ENCODE data around the gene AHI1.

The AHI1 gene

GRCh38 chr6:135481783-135482369, 15.7 kb downstream of the AHI1 start:
- Histone ChIP-seq H3K36me3 (no peaks in the 10 kb centered on the region), H3K9me3 (peaks cover 39% of the 10 kb centered on the region), H3K4me1 (ENCODE audit: control insufficient read depth in 1 of 2, insufficient read depth in 1 of 2, low read depth in 1 of 2, low read length in 1 of 2) (no peaks in the 10 kb centered on the region), H3K27me3 (no peaks in the 10 kb centered on the region), H3K27ac (no peak overlapping the region), H3K4me3 (ENCODE audit: low read depth in 1 of 2, low read length in 1 of 2) (no peak overlapping the region)
- no peak for TF ChIP-seq CTCF (IDR thresholded peaks at IDR 0.05)

- H3K4me3 ChIP-seq (ENCODE audit: low read depth in 1 of 2, low read length in 1 of 2): no peak overlapping the region
- H3K9me3 ChIP-seq: peaks cover 39% of the 10 kb centered on the region
- no peaks in the 10 kb centered on the region for H3K36me3 ChIP-seq
- H3K27ac ChIP-seq: no peak overlapping the region
- no peaks in the 10 kb centered on the region for H3K4me1 ChIP-seq (ENCODE audit: control insufficient read depth in 1 of 2, insufficient read depth in 1 of 2, low read depth in 1 of 2, low read length in 1 of 2)
- TF ChIP-seq CTCF (IDR thresholded peaks at IDR 0.05): no peak
- H3K27me3 ChIP-seq: no peaks in the 10 kb centered on the region
These were observed 17.9 kb downstream of the AHI1 start for GRCh38 chr6:135479601-135480000.

- no peak for TF ChIP-seq CTCF (IDR thresholded peaks at IDR 0.05)
- no peaks in the 10 kb centered on the region for H3K36me3 ChIP-seq
- H3K9me3 ChIP-seq: peaks cover 32% of the 10 kb centered on the region
- H3K27ac ChIP-seq: no peak overlapping the region
- no peaks in the 10 kb centered on the region for H3K27me3 ChIP-seq
- H3K4me1 ChIP-seq (ENCODE audit: control insufficient read depth in 1 of 2, insufficient read depth in 1 of 2, low read depth in 1 of 2, low read length in 1 of 2): no peaks in the 10 kb centered on the region
- no peak overlapping the region for H3K4me3 ChIP-seq (ENCODE audit: low read depth in 1 of 2, low read length in 1 of 2)
These were observed 18.9 kb downstream of the AHI1 start for GRCh38 chr6:135478626-135479025.

GRCh38 chr6:135475292-135475886, 22.2 kb downstream of the AHI1 start:
- H3K4me3 ChIP-seq (ENCODE audit: low read depth in 1 of 2, low read length in 1 of 2): no peak overlapping the region
- peaks cover 9% of the 10 kb centered on the region for H3K9me3 ChIP-seq
- no peaks in the 10 kb centered on the region for H3K4me1 ChIP-seq (ENCODE audit: control insufficient read depth in 1 of 2, insufficient read depth in 1 of 2, low read depth in 1 of 2, low read length in 1 of 2)
- TF ChIP-seq CTCF (IDR thresholded peaks at IDR 0.05): no peak
- no peaks in the 10 kb centered on the region for H3K27me3 ChIP-seq
- no peak overlapping the region for H3K27ac ChIP-seq
- H3K36me3 ChIP-seq: no peaks in the 10 kb centered on the region

- no peak overlapping the region for H3K4me3 ChIP-seq (ENCODE audit: low read depth in 1 of 2, low read length in 1 of 2)
These were observed 23.2 kb downstream of the AHI1 start for GRCh38 chr6:135474362-135474761.

More at GRCh38 chr6:135474362-135474761, 23.2 kb downstream of the AHI1 start:
- no peaks in the 10 kb centered on the region for H3K36me3 ChIP-seq
- no peaks in the 10 kb centered on the region for H3K27me3 ChIP-seq
- TF ChIP-seq CTCF (IDR thresholded peaks at IDR 0.05): no peak
- H3K27ac ChIP-seq: no peak overlapping the region
- H3K4me1 ChIP-seq (ENCODE audit: control insufficient read depth in 1 of 2, insufficient read depth in 1 of 2, low read depth in 1 of 2, low read length in 1 of 2): no peaks in the 10 kb centered on the region
- no peaks in the 10 kb centered on the region for H3K9me3 ChIP-seq
